ENCODE data around the gene SERPINB3.
A peak's percentile ranks its signal among the peaks of the same experiment; 100 is the strongest.
"Not testable (repeated sequence)": the region's sequence is repeated elsewhere in the genome, so short reads cannot be mapped to it uniquely, and the experiment has no call there.

Gene SERPINB3

GRCh38 chr18:63644694-63645093, 17.0 kb downstream of the SERPINB3 start:
- not testable (repeated sequence) for DNase-seq

GRCh38 chr18:63644142-63644541, 17.6 kb downstream of the SERPINB3 start, which contains the start of gene SERPINB4:
Gene SERPINB4 (minus strand): TSS chr18:63644256. CDS start chr18:63643577, 679 bp downstream.
- DNase-seq: not testable (repeated sequence)

- not testable (repeated sequence) for DNase-seq
These were observed 18.9 kb downstream of the SERPINB3 start for GRCh38 chr18:63642668-63643356.

- DNase-seq: not testable (repeated sequence)
These were observed 20.5 kb downstream of the SERPINB3 start for GRCh38 chr18:63641157-63641680.

- no peak for DNase-seq
These were observed 24.0 kb downstream of the SERPINB3 start for GRCh38 chr18:63637703-63638102.

GRCh38 chr18:63627819-63628218, 33.9 kb downstream of the SERPINB3 start:
- no peak for DNase-seq

GRCh38 chr18:63626431-63626830, 35.3 kb downstream of the SERPINB3 start:
- no peak for DNase-seq

GRCh38 chr18:63624863-63625262, 36.8 kb downstream of the SERPINB3 start:
- no peak for DNase-seq

- no peak for DNase-seq
These were observed 42.0 kb downstream of the SERPINB3 start for GRCh38 chr18:63619661-63620060.

GRCh38 chr18:63617915-63618234, 43.8 kb downstream of the SERPINB3 start:
- DNase-seq: no peak

GRCh38 chr18:63617049-63617914, 44.4 kb downstream of the SERPINB3 start:
- peak; percentile 82 for DNase-seq

GRCh38 chr18:63613420-63613819, 48.3 kb downstream of the SERPINB3 start:
- no peak for DNase-seq

- DNase-seq: no peak
These were observed 55.2 kb downstream of the SERPINB3 start for GRCh38 chr18:63606526-63606925.
